Measurements from ENCODE around the gene MAP3K8. TPM values are rescaled to one million over a fixed set of nuclear protein-coding genes. Genes with fewer than 3 reads are reported as not detected.
A peak's percentile ranks its signal among the peaks of the same experiment; 100 is the strongest.

Gene MAP3K8
- total and polyA plus RNA-seq, 9 of the 15 experiments (the other 6 are each of a cell fraction or from before 2014, with no cell fraction given), result 6.9 to 23.6 (median 13.6) TPM

DNA sequence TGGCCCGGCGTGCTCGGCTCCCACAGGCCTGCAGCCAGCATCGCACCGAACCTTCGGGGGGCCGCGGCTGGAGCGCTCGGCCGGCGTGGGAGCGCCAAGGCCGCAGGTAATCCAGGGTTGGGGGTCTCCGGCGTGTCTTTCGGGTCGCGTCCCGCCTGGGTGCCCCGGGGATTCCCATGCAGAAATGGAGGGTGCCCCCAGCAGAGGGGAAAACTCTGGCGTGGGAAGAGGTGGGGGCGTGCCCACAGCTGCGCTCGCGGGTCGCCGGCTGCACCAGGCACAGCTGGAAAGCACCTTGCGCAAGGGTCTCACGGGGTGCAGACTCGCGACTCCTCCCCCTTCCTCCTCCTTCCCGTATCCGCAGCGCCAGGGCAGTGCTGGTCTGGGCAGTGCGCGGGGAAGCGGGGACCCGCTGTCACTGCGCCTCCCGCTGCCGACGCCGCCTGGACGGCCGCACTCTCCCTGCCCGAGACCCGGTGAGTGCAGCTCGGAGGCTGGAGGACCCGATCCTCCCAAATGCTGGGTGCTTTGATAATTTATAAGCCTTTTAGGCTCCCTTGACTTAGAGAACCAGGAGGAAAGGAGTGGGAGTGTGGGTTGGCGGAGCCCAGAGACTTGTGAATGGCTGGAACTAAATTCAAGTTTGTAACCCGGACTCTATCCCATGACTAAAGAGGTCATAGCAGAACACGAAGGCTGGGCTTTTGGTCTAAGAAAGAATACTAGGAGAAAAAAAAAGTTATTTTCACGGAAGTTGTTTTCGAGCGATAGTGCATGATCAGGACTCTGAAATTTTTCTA is 489 bp downstream of the MAP3K8 start (continued):
- TF ChIP-seq ZNF764 (CRISPR knock-in tag; IDR thresholded peaks at IDR 0.05; ENCODE audit: low read depth), result no peak
- TF ChIP-seq HCFC1 (IDR thresholded peaks at IDR 0.05; ENCODE audit: low read depth, low read length), result no peak
- TF ChIP-seq ILK (tag; IDR thresholded peaks at IDR 0.05; ENCODE audit: borderline replicate concordance, low read depth), result no peak
- TF ChIP-seq SNRNP70 (optimal IDR thresholded peaks at IDR 0.05; ENCODE audit: low read depth, low read length), result no peak
- peak; percentile 60 for TF ChIP-seq KDM5B (IDR thresholded peaks at IDR 0.05; ENCODE audit: insufficient replicate concordance, low read depth, low read length)
- TF ChIP-seq, protein P1, sequence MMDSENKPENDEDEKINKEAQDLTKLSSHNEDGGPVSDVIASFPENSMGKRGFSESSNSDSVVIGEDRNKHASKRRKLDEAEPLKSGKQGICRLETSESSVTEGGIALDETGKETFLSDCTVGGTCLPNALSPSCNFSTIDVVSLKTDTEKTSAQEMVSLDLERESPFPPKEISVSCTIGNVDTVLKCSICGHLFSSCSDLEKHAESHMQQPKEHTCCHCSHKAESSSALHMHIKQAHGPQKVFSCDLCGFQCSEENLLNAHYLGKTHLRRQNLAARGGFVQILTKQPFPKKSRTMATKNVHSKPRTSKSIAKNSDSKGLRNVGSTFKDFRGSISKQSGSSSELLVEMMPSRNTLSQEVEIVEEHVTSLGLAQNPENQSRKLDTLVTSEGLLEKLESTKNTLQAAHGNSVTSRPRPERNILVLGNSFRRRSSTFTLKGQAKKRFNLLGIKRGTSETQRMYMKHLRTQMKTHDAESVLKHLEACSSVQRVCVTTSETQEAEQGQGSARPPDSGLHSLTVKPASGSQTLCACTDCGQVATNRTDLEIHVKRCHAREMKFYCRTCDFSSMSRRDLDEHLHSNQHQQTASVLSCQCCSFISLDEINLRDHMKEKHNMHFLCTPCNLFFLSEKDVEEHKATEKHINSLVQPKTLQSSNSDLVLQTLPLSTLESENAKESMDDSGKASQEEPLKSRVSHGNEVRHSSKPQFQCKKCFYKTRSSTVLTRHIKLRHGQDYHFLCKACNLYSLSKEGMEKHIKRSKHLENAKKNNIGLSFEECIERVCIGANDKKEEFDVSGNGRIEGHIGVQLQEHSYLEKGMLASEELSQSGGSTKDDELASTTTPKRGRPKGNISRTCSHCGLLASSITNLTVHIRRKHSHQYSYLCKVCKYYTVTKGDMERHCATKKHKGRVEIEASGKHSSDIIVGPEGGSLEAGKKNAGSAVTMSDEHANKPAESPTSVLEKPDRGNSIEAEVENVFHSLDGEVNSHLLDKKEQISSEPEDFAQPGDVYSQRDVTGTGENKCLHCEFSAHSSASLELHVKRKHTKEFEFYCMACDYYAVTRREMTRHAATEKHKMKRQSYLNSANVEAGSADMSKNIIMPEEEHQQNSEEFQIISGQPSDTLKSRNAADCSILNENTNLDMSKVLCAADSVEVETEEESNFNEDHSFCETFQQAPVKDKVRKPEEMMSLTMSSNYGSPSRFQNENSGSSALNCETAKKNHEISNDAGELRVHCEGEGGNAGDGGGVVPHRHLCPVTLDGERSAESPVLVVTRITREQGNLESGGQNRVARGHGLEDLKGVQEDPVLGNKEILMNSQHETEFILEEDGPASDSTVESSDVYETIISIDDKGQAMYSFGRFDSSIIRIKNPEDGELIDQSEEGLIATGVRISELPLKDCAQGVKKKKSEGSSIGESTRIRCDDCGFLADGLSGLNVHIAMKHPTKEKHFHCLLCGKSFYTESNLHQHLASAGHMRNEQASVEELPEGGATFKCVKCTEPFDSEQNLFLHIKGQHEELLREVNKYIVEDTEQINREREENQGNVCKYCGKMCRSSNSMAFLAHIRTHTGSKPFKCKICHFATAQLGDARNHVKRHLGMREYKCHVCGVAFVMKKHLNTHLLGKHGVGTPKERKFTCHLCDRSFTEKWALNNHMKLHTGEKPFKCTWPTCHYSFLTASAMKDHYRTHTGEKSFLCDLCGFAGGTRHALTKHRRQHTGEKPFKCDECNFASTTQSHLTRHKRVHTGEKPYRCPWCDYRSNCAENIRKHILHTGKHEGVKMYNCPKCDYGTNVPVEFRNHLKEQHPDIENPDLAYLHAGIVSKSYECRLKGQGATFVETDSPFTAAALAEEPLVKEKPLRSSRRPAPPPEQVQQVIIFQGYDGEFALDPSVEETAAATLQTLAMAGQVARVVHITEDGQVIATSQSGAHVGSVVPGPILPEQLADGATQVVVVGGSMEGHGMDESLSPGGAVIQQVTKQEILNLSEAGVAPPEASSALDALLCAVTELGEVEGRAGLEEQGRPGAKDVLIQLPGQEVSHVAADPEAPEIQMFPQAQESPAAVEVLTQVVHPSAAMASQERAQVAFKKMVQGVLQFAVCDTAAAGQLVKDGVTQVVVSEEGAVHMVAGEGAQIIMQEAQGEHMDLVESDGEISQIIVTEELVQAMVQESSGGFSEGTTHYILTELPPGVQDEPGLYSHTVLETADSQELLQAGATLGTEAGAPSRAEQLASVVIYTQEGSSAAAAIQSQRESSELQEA (IDR thresholded peaks at IDR 0.05; ENCODE audit: low read depth), result no peak
- no peak for TF ChIP-seq ZNF134 (CRISPR knock-in tag; conservative IDR thresholded peaks at IDR 0.05)
- TF ChIP-seq BACH1 (tag; IDR thresholded peaks at IDR 0.05), result no peak
- no peak for TF ChIP-seq RAD21 (CRISPR knock-in tag; conservative IDR thresholded peaks at IDR 0.05 in 1 of 2, IDR thresholded peaks at IDR 0.05 in 1 of 2)
- TF ChIP-seq, protein P2, sequence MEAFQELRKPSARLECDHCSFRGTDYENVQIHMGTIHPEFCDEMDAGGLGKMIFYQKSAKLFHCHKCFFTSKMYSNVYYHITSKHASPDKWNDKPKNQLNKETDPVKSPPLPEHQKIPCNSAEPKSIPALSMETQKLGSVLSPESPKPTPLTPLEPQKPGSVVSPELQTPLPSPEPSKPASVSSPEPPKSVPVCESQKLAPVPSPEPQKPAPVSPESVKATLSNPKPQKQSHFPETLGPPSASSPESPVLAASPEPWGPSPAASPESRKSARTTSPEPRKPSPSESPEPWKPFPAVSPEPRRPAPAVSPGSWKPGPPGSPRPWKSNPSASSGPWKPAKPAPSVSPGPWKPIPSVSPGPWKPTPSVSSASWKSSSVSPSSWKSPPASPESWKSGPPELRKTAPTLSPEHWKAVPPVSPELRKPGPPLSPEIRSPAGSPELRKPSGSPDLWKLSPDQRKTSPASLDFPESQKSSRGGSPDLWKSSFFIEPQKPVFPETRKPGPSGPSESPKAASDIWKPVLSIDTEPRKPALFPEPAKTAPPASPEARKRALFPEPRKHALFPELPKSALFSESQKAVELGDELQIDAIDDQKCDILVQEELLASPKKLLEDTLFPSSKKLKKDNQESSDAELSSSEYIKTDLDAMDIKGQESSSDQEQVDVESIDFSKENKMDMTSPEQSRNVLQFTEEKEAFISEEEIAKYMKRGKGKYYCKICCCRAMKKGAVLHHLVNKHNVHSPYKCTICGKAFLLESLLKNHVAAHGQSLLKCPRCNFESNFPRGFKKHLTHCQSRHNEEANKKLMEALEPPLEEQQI (IDR thresholded peaks at IDR 0.05), result no peak
- TF ChIP-seq ZNF398 (CRISPR knock-in tag; IDR thresholded peaks at IDR 0.05), result no peak
- TF ChIP-seq PHF20 (IDR thresholded peaks at IDR 0.05; ENCODE audit: partially characterized antibody), result no peak
- TF ChIP-seq ZNF324 (CRISPR knock-in tag; IDR thresholded peaks at IDR 0.05), result no peak
- TF ChIP-seq POLR2A (conservative IDR thresholded peaks at IDR 0.05), result peak; percentile 67
- no peak for TF ChIP-seq IRF2 (CRISPR knock-in tag; IDR thresholded peaks at IDR 0.05)
- TF ChIP-seq STAT5A (IDR thresholded peaks at IDR 0.05; ENCODE audit: borderline replicate concordance, low read length), result no peak
